ENCODE data around the gene PLXNA3.
A peak's percentile ranks its signal among the peaks of the same experiment; 100 is the strongest.

PLXNA3 gene

GRCh38 chrX:154507673-154508383 lies 49.7 kb downstream of the PLXNA3 start:
- FAIRE-seq = no peak

- FAIRE-seq = no peak
These were observed 50.3 kb downstream of the PLXNA3 start for GRCh38 chrX:154508384-154508745.

- no peak for FAIRE-seq
These were observed 51.4 kb downstream of the PLXNA3 start for GRCh38 chrX:154509455-154509854.

GRCh38 chrX:154511761-154512160 lies 53.7 kb downstream of the PLXNA3 start:
- no peak for FAIRE-seq

GRCh38 chrX:154512879-154513553 lies 54.9 kb downstream of the PLXNA3 start:
- no peak for FAIRE-seq

GRCh38 chrX:154513716-154514115 lies 55.6 kb downstream of the PLXNA3 start:
- FAIRE-seq = no peak

GRCh38 chrX:154515090-154515965 lies 57.2 kb downstream of the PLXNA3 start:
- no peak for FAIRE-seq

GRCh38 chrX:154515966-154516655 lies 58.0 kb downstream of the PLXNA3 start, which contains the start of gene FAM3A:
FAM3A (minus strand) TSS chrX:154516232; CDS start chrX:154515772, 460 bp downstream.
- FAIRE-seq = no peak

- FAIRE-seq = no peak
These were observed 58.6 kb downstream of the PLXNA3 start for GRCh38 chrX:154516656-154517100.

GRCh38 chrX:154517101-154517781 lies 59.2 kb downstream of the PLXNA3 start:
- no peak for FAIRE-seq

GRCh38 chrX:154519389-154519788 lies 61.3 kb downstream of the PLXNA3 start:
- no peak for FAIRE-seq

- FAIRE-seq = no peak
These were observed 67.8 kb downstream of the PLXNA3 start for GRCh38 chrX:154525606-154526490.

- peak; percentile 62 for FAIRE-seq
These were observed 69.0 kb downstream of the PLXNA3 start for GRCh38 chrX:154526901-154527675.

All from A204.1 (cell line).